HL-60 (cell line): Measurements from ENCODE around the gene RSBN1L.

Experiments used
- CTCF ChIP-seq: IDR thresholded peaks from one replicate; pipeline ENCODE4 v1.5.1; 2011; ENCODE audit warnings: low read length, control low read depth, inconsistent platforms; ENCODE audit not compliant: insufficient read depth
- GABPA ChIP-seq: IDR thresholded peaks from 2 replicates; pipeline ENCODE4 v1.6.1; 2012; ENCODE audit warnings: low read depth
- POLR2AphosphoS5 ChIP-seq: IDR thresholded peaks from 2 replicates; pipeline ENCODE4 v1.6.1; 2012; ENCODE audit warnings: low read depth
- SPI1 ChIP-seq: IDR thresholded peaks from 2 replicates; pipeline ENCODE4 v1.6.1; 2012; ENCODE audit warnings: low read depth, mild to moderate bottlenecking, borderline replicate concordance

- TF ChIP-seq CTCF (no peak), POLR2AphosphoS5 (no peak), GABPA (no peak), SPI1 (no peak)
Observed at GRCh38 chr7:77778535-77778934, 82.3 kb downstream of the RSBN1L start.
